ENCODE data around the gene CCNT1.
"Not testable (repeated sequence)": the region's sequence is repeated elsewhere in the genome, so short reads cannot be mapped to it uniquely, and the experiment has no call there.

CCNT1 gene

DNA sequence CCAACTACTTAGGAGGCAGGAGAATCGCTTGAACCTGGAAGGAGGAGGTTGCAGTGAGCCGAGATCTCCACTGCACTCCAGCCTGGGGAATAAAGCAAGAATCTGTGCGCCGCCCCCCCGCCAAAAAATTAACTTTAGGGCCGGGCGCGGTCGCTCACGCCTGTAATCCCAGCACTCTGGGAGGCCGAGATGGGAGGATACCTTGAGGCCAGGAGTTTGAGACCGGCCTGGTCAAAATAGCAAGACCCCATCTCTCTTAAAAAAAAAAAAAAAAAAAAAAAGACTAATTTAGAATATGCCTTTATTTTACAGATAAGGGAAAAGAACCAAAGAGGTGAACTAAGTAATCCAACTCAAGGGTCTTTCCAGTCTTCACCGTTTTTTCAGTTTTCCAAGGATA is 35.6 kb downstream of the CCNT1 start:
- Histone ChIP-seq H3K4me1 (ENCODE audit: control insufficient read depth, low read depth, low read length) (no peaks in the 10 kb centered on the region), H3K9ac (ENCODE audit: low read length) (peak overlapping the region; percentile 100), H3K36me3 (ENCODE audit: control insufficient read depth, low read depth, low read length) (peaks cover 49% of the 10 kb centered on the region), H3K4me3 (ENCODE audit: low read length) (peak overlapping the region; percentile 100), H3K27ac (ENCODE audit: low read length) (no peak overlapping the region), H3K27me3 (ENCODE audit: control insufficient read depth, insufficient read depth, low read length) (no peaks in the 10 kb centered on the region), H3K9me3 (ENCODE audit: control insufficient read depth, low read depth, low read length) (no peaks in the 10 kb centered on the region)

DNA sequence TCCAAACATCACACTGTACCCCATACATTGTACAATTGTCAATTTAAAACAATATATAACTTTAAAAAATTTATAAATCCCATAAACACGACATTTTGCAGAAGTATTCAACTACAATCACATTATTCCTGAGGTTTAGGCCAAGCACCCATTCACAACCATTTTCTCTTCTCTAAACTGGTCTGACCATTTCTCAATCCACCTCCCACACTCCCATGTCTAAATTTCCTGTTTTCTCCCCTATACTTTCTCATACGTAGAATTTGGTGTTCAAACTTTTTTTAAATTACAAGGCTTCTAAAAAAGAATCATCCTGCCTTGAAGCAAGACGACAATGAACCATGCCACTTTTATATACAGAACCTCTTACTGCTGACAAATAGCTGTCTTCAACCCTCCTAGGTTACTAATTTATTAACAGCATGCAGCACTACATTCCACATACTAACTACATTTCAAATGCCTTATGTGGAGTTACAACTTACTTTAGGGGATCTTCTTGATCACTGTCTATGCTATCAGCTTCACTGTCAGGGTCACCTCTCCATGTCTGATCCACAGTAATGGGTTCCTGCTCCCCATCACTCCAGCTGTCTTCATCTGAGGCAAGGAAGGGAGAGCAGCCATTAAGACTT is 37.8 kb downstream of the CCNT1 start:
- Histone ChIP-seq H3K4me3 (ENCODE audit: low read length) (peak overlapping the region; percentile 3), H3K9ac (ENCODE audit: low read length) (no peak overlapping the region), H3K4me1 (ENCODE audit: control insufficient read depth, low read depth, low read length) (no peaks in the 10 kb centered on the region), H3K9me3 (ENCODE audit: control insufficient read depth, low read depth, low read length) (no peaks in the 10 kb centered on the region), H3K27ac (ENCODE audit: low read length) (no peak overlapping the region), H3K27me3 (ENCODE audit: control insufficient read depth, insufficient read depth, low read length) (no peaks in the 10 kb centered on the region), H3K36me3 (ENCODE audit: control insufficient read depth, low read depth, low read length) (peaks cover 64% of the 10 kb centered on the region)

DNA sequence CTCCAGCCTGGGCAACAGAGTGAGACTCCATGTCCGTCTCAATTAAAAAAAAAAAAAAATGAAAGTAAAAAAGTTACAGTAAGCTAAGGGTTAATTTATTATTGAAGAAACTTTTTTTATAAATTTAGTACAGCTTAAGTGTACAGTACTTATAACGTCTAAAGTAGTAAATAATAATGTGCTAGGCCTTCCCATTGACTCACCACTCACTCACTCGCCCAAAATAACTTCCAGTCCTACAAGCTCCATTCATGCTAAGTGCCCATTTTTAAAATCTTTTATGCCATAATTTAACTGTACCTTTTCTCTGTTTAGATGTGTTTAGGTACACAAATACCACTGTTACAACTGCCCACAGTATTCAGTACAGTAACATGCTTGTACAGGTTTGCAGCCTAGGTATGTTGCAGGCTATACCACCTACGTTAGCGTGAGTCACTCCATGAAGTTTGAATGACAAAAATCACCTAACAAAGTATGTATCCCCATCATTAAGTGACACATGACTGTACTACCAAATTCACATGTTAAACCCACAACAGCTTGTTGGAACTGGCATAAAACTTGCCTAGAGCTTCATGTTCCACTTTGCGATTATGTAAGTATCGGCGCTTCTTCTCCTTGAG is 45.2 kb downstream of the CCNT1 start:
- no peaks in the 10 kb centered on the region for H3K4me1 ChIP-seq (ENCODE audit: control insufficient read depth, low read depth, low read length)
- no peak overlapping the region for H3K9ac ChIP-seq (ENCODE audit: low read length)
- H3K9me3 ChIP-seq (ENCODE audit: control insufficient read depth, low read depth, low read length), result no peaks in the 10 kb centered on the region
- H3K27ac ChIP-seq (ENCODE audit: low read length), result no peak overlapping the region
- H3K27me3 ChIP-seq (ENCODE audit: control insufficient read depth, insufficient read depth, low read length), result no peaks in the 10 kb centered on the region
- no peak overlapping the region for H3K4me3 ChIP-seq (ENCODE audit: low read length)
- peaks cover 81% of the 10 kb centered on the region for H3K36me3 ChIP-seq (ENCODE audit: control insufficient read depth, low read depth, low read length)

DNA sequence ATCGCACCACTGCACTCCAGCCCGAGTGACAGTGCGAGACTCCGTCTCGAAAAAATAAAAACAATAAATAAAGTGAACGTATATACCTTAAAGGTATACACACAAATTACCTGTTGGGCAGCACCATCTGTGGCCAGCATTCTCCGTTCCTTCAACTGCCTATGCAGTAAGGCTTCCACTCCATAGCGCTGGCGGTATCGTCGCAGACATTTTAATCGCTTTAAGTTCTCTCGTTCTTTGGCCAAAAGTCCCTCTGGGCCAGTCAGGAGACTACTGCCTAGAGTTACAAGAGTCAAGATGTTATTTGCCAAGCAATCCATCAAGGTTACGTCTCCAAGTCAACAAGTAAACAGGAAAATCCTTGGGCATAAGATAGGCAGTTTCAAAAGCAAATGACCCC is 47.5 kb downstream of the CCNT1 start:
- Histone ChIP-seq H3K27me3 (ENCODE audit: control insufficient read depth, insufficient read depth, low read length) (no peaks in the 10 kb centered on the region), H3K4me3 (ENCODE audit: low read length) (no peak overlapping the region), H3K9me3 (ENCODE audit: control insufficient read depth, low read depth, low read length) (no peaks in the 10 kb centered on the region), H3K36me3 (ENCODE audit: control insufficient read depth, low read depth, low read length) (peaks cover 78% of the 10 kb centered on the region), H3K9ac (ENCODE audit: low read length) (no peak overlapping the region), H3K4me1 (ENCODE audit: control insufficient read depth, low read depth, low read length) (no peaks in the 10 kb centered on the region), H3K27ac (ENCODE audit: low read length) (no peak overlapping the region)

DNA sequence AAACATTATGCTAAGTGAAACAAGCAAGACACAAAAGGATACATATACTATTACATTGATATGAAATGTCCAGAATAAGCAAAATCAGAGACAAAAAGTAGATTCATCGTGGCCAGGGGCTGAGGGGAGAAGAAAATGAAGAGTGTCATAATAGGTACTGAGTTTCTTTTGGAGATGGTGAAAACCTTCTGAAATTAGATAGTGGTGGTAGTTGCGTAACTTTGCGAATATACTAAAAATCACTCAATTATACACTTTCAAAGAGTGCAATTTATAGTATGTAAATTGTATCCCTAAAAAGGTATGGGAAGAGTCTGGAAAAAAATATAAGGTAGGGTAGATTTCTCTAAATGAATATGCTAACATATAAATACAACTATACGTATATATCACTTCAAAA is 56.6 kb downstream of the CCNT1 start:
- no peak overlapping the region for H3K27ac ChIP-seq (ENCODE audit: low read length)
- no peak overlapping the region for H3K9ac ChIP-seq (ENCODE audit: low read length)
- H3K36me3 ChIP-seq (ENCODE audit: control insufficient read depth, low read depth, low read length), result peaks cover 79% of the 10 kb centered on the region
- H3K27me3 ChIP-seq (ENCODE audit: control insufficient read depth, insufficient read depth, low read length), result no peaks in the 10 kb centered on the region
- H3K4me1 ChIP-seq (ENCODE audit: control insufficient read depth, low read depth, low read length), result no peaks in the 10 kb centered on the region
- H3K4me3 ChIP-seq (ENCODE audit: low read length), result no peak overlapping the region
- no peaks in the 10 kb centered on the region for H3K9me3 ChIP-seq (ENCODE audit: control insufficient read depth, low read depth, low read length)

DNA sequence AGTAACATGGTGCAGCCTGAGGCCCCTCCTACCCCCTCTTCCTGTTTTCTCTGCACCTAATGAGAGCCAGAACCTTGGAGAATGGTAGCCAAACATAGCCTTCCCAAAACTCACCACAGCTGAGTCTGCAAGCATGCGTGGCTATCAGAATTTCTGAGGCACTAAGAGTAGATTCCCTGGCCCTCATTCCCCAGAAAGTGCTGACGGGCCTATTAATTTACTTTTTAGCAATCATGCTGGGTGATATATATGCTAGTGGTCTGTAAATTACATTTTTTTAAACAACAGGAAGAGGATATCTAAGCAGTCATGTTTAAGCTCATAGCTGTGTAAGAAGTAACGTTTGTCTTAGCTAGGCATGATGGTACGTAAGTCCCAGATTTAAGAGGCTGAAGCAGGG is 64.8 kb downstream of the CCNT1 start:
- Histone ChIP-seq H3K27me3 (ENCODE audit: control insufficient read depth, insufficient read depth, low read length) (no peaks in the 10 kb centered on the region), H3K9me3 (ENCODE audit: control insufficient read depth, low read depth, low read length) (no peaks in the 10 kb centered on the region), H3K36me3 (ENCODE audit: control insufficient read depth, low read depth, low read length) (peaks cover 47% of the 10 kb centered on the region), H3K9ac (ENCODE audit: low read length) (no peak overlapping the region), H3K4me3 (ENCODE audit: low read length) (no peak overlapping the region), H3K4me1 (ENCODE audit: control insufficient read depth, low read depth, low read length) (no peaks in the 10 kb centered on the region), H3K27ac (ENCODE audit: low read length) (no peak overlapping the region)

DNA sequence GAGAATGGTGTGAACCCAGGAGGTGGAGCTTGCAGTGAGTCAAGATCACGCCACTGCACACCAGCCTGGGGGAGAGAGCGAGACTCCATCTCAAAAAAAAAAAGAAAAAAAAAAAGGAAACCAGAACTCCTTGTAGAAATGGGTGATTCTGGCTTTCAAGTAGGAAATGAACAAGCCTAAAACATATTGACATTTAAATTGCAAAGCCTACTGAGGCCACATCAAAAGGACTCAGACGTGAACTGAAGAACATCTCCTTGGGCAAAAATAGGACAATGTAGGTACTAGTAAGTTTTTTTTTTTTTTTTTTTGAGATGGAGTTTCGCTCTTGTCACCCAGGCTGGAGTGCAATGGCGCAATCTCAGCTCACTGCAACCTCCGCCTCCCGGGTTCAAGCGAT is 71.2 kb downstream of the CCNT1 start:
- H3K27me3 ChIP-seq (ENCODE audit: control insufficient read depth, insufficient read depth, low read length); H3K4me3 ChIP-seq (ENCODE audit: low read length); H3K9ac ChIP-seq (ENCODE audit: low read length); H3K27ac ChIP-seq (ENCODE audit: low read length); H3K36me3 ChIP-seq (ENCODE audit: control insufficient read depth, low read depth, low read length); H3K9me3 ChIP-seq (ENCODE audit: control insufficient read depth, low read depth, low read length); H3K4me1 ChIP-seq (ENCODE audit: control insufficient read depth, low read depth, low read length): not testable (repeated sequence)

DNA sequence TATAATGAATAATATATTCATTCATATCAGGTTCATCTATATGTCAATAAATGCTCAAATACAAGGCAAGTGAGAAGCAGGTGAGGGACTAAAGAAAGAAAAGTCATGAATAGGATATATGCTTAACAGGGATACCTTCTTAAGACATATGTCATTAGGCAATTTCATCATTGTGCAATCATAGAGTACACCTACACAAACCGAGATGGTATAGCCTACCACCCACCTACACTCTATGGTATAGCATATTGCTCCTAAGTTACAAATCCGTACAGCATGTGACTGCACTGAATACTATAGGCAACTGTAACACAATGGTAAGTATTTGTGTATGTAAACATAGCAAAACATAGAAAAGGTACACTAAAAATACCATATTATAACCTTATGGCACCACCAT is 73.5 kb downstream of the CCNT1 start:
- Histone ChIP-seq H3K9me3 (ENCODE audit: control insufficient read depth, low read depth, low read length) (no peaks in the 10 kb centered on the region), H3K27ac (ENCODE audit: low read length) (no peak overlapping the region), H3K27me3 (ENCODE audit: control insufficient read depth, insufficient read depth, low read length) (no peaks in the 10 kb centered on the region), H3K9ac (ENCODE audit: low read length) (no peak overlapping the region), H3K4me3 (ENCODE audit: low read length) (no peak overlapping the region), H3K36me3 (ENCODE audit: control insufficient read depth, low read depth, low read length) (no peaks in the 10 kb centered on the region), H3K4me1 (ENCODE audit: control insufficient read depth, low read depth, low read length) (no peaks in the 10 kb centered on the region)

DNA sequence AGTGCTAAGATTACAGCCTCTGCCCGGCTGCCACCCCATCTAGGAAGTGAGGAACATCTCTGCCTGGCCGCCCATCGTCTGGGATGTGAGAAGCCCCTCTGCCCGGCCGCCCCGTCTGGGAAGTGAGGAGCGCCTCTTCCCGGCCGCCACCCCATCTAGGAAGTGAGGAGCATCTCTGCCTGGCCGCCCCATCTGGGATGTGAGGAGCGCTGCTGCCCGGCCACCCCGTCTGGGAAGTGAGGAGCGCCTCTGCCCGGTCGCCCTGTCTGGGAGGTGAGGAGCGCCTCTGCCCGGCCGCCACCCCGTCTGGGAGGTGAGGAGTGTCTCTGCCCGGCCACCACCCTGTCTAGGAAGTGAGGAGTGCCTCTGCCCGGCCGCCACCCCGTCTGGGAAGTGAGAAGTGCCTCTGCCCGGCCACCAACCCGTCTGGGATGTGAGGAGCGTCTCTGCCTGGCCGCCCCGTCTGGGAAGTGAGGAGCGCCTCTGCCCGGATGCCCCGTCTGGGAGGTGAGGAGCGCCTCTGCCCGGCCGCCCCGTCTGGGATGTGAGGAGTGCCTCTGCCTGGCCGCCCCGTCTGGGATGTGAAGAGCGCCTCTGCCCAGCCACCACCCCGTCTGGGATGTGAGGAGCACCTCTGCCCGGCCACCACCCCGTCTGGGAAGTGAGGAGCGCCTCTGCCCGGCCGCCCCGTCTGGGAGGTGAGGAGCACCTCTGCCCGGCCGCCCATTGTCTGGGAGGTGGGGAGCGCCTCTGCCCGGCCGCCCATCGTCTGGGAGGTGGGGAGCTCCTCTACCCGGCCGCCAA is 74.6 kb downstream of the CCNT1 start:
- not testable (repeated sequence) for H3K4me3 ChIP-seq (ENCODE audit: low read length); H3K4me1 ChIP-seq (ENCODE audit: control insufficient read depth, low read depth, low read length); H3K27me3 ChIP-seq (ENCODE audit: control insufficient read depth, insufficient read depth, low read length); H3K9me3 ChIP-seq (ENCODE audit: control insufficient read depth, low read depth, low read length); H3K36me3 ChIP-seq (ENCODE audit: control insufficient read depth, low read depth, low read length); H3K9ac ChIP-seq (ENCODE audit: low read length); H3K27ac ChIP-seq (ENCODE audit: low read length)

DNA sequence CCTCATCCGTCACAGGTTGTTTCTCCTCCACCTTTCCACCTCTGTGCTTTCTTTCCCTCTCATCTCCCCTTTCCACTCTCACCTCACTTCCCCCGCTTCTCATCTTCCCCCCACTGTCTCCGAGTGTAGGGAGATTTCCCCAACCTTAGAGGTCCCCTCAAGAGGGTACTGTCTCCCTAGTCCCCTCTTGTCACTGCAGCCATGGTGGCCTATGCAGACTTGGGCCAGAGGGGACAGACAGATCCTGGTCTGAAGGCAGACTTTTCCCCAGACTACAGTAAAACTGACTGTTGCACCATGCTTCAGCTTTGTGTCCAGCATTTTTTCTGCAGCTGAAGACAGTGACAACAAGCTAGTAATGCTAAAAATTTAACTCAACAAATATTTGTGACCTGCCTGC is 75.7 kb downstream of the CCNT1 start:
- Histone ChIP-seq H3K9me3 (ENCODE audit: control insufficient read depth, low read depth, low read length) (no peaks in the 10 kb centered on the region), H3K36me3 (ENCODE audit: control insufficient read depth, low read depth, low read length) (no peaks in the 10 kb centered on the region), H3K27me3 (ENCODE audit: control insufficient read depth, insufficient read depth, low read length) (no peaks in the 10 kb centered on the region), H3K4me1 (ENCODE audit: control insufficient read depth, low read depth, low read length) (no peaks in the 10 kb centered on the region), H3K4me3 (ENCODE audit: low read length) (no peak overlapping the region), H3K9ac (ENCODE audit: low read length) (no peak overlapping the region), H3K27ac (ENCODE audit: low read length) (no peak overlapping the region)

DNA sequence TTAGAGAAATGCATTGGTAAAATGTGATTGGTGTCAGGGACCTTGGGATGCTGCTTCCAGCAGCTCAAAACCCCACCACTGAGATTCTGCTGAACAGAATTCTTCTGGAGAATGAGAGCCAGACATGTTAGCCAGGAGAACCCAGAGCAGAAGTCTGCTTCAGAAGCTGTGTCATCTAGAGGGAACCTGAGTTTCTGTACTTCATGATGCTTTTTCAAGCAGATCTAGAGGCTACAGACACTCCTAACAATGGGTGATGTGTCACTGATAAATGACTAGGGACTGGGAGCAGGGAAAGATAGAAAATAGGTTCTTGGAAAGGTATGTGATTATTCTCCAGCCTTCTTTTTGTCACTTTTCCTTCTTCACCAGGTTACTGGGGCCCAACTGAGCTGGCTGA is 76.1 kb downstream of the CCNT1 start:
- no peak overlapping the region for H3K9ac ChIP-seq (ENCODE audit: low read length)
- H3K4me1 ChIP-seq (ENCODE audit: control insufficient read depth, low read depth, low read length), result no peaks in the 10 kb centered on the region
- no peaks in the 10 kb centered on the region for H3K36me3 ChIP-seq (ENCODE audit: control insufficient read depth, low read depth, low read length)
- H3K4me3 ChIP-seq (ENCODE audit: low read length), result no peak overlapping the region
- H3K27ac ChIP-seq (ENCODE audit: low read length), result no peak overlapping the region
- H3K9me3 ChIP-seq (ENCODE audit: control insufficient read depth, low read depth, low read length), result no peaks in the 10 kb centered on the region
- H3K27me3 ChIP-seq (ENCODE audit: control insufficient read depth, insufficient read depth, low read length), result no peaks in the 10 kb centered on the region

All from iPS-18a (cell line).